AG04449 (cell line): Measurements from ENCODE around the gene SCN8A.
"Not testable (repeated sequence)": the region's sequence is repeated elsewhere in the genome, so short reads cannot be mapped to it uniquely, and the experiment has no call there.

Experiments used
- CTCF ChIA-PET: fragments of 350-600 bp; formaldehyde crosslinking; extraction: SDS; loops from one replicate; lab custom pipeline; 2021; ENCODE audit warnings: antibody characterized with exemption; lab: Yijun Ruan, JAX
- POLR2A ChIA-PET: fragments of 400-600, 350-600 bp; formaldehyde crosslinking; extraction: SDS; loops from one replicate; lab custom pipeline; 2020; ENCODE audit warnings: antibody characterized with exemption, inconsistent platforms; lab: Yijun Ruan, JAX
- DNase-seq: peaks from one replicate; pipeline ENCODE4 v3.0.0-alpha.2; 2010; ENCODE audit warnings: low read depth, low spot score
- H3K4me3 ChIP-seq: 2 replicates; pipeline ENCODE4 v1.5.1; 2011; ENCODE audit warnings: low read depth, mild to moderate bottlenecking, control low read depth, low read length
- TF ChIP-seq, protein P1 (sequence below): IDR thresholded peaks from one replicate; pipeline ENCODE4 v1.5.1; 2011; ENCODE audit warnings: mild to moderate bottlenecking, moderate library complexity, low read length, control low read depth, inconsistent platforms; ENCODE audit not compliant: insufficient read depth; ENCODE audit errors: missing control alignments

The SCN8A gene

DNA sequence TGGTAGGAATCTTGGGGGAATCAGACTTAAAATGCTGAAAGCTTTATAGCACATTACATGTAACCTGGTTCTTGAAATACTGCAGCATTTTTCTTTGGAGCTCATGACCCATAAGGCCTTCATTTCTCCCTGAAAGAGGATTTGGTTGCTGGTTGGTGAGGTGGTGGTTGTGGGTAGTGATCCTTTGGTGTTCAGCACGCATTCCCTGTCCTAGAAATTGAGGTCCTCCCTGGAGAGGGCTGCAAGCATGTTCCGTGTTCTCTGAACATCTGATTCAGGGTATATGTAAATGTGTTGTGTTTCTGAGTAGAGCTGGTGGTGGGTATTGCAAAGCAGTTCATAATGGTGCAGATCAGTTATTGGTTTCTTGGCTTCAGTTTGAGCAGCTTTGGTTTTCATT, 2.0 kb downstream of the SCN8A start:
- ChIA-PET CTCF (interaction anchor here (0.8 to 1.8 kb wide), 5 partner anchors 10 to 171 kb away, joined by 3 to 8 read pairs (median 4); no protein-coding TSS in a partner anchor), POLR2A (interaction anchor here (1.1 to 1.7 kb wide), 3 partner anchors 27 to 228 kb away, joined by 3 to 6 read pairs (median 4); no protein-coding TSS in a partner anchor)
- TF ChIP-seq, protein P1, sequence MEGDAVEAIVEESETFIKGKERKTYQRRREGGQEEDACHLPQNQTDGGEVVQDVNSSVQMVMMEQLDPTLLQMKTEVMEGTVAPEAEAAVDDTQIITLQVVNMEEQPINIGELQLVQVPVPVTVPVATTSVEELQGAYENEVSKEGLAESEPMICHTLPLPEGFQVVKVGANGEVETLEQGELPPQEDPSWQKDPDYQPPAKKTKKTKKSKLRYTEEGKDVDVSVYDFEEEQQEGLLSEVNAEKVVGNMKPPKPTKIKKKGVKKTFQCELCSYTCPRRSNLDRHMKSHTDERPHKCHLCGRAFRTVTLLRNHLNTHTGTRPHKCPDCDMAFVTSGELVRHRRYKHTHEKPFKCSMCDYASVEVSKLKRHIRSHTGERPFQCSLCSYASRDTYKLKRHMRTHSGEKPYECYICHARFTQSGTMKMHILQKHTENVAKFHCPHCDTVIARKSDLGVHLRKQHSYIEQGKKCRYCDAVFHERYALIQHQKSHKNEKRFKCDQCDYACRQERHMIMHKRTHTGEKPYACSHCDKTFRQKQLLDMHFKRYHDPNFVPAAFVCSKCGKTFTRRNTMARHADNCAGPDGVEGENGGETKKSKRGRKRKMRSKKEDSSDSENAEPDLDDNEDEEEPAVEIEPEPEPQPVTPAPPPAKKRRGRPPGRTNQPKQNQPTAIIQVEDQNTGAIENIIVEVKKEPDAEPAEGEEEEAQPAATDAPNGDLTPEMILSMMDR: no peak
- H3K4me3 ChIP-seq: peak overlapping the region; percentile 9; the same call in 1 of the 2 replicates
- no peak for DNase-seq

DNA sequence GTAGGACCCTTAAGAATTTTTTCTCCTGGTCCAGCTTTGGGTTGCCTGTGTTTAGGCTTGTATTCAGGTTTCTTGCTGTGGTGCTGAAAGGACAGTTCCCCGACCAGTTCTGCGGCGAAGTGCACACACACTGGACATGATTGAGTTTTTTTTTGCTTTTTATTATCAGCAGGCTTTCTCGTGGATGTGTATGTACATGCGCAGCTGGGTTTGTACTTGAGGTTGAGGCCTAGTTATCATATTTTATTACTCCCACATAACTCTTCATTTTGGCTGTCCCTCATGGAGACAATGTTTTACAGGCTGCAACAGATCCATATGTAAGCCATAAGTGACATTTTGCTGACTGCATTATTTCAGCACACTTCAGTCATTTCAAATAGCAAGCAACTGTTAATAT, 2.5 kb downstream of the SCN8A start:
- CTCF ChIA-PET: interaction anchor here (0.8 to 1.6 kb wide), 5 partner anchors 9 to 231 kb away, joined by 3 to 8 read pairs (median 4); no protein-coding TSS in a partner anchor
- TF ChIP-seq, protein P1: no peak
- no peak for DNase-seq
- H3K4me3 ChIP-seq: no peak overlapping the region
- POLR2A ChIA-PET: no interaction called here

DNA sequence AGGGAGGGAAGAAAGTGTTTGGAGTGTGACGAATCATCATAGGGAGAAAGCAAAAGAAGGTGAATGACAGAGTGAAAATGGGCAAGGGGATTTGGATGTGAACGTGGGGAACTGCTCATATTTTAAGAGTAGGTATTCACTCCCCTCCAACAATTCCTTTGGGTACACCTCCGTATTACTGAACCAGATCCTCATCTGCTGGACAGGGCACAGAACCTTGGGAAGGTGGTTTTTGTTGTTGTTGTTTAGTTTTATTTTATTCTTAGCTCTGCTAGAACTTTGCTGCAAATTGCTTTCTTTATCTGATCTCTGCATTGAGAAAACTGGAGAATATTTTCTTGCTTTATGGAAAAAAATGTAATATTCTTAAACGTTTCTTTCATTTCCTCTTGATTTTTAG, 7.1 kb downstream of the SCN8A start:
- TF ChIP-seq, protein P1: no peak
- POLR2A ChIA-PET: no interaction called here
- no peak overlapping the region for H3K4me3 ChIP-seq
- no peak for DNase-seq
- CTCF ChIA-PET: interaction anchor here (0.8 to 1.2 kb wide), 2 partner anchors 22 to 79 kb away, joined by 3 read pairs; no protein-coding TSS in a partner anchor

DNA sequence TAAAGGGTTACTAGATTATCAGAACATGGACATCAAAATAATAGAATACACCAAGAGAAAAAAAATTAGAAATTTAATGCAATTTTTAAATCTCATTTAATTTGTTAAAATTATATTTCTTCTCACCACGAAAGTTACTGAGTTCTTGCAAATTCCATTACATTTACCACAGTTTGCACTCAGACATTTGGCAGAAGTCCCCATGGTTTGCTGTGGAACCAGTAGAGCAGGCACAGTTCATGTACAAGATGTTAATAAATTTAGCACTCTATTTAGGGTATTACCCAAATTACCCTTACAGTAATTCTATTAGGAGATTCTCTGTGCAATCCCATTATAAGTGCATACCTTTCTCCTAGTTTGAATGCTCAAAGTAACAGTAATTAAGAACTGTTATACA, 9.7 kb downstream of the SCN8A start:
- no peak overlapping the region for H3K4me3 ChIP-seq
- no peak for DNase-seq
- TF ChIP-seq, protein P1: no peak
- ChIA-PET CTCF (interaction anchor here (1.4 kb wide), 1 partner anchor 77 kb away, joined by 3 read pairs; no protein-coding TSS in a partner anchor), POLR2A (no interaction called here)

DNA sequence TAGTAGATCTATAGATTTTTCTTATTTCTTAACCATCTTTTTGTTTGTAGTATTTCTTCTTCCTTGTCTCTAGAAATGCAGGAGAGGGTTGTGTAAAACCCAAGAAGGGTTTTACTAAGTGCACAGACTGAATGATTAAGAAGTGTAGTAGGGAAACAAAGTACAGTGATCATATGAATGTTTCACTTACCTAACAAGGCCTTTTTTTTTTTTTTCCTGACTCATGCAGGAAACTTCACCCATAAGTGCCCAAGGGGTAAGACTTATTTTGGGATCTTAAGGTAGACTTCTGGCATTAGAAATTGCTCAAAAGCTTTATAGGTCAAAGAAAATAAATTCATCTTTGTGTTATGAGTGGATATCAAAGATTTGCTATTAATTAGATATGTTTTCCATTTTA, 10.2 kb downstream of the SCN8A start:
- DNase-seq: no peak
- POLR2A ChIA-PET: no interaction called here

DNA sequence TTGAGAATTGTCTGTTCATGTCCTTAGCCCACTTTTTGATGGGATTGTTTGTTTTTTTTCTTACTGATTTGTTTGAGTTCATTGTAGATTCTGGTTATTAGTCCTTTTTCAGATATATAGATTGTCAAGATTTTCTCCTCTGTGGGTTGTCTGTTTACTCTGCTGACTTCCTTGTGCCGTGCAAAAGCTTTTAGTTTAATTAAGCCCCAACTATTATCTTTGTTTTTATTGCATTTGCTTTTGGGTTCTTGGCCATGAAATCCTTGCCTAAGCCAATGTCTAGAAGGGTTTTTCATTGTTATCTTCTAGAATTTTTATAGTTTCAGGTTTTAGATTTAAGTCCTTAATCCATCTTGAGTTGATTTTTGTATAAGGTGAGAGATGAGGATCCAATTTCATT, 14.9 kb downstream of the SCN8A start:
- CTCF ChIA-PET, DNase-seq, POLR2A ChIA-PET, H3K4me3 ChIP-seq: not testable (repeated sequence)

More for the DNA sequence above, 10.2 kb downstream of the SCN8A start:
- no peak overlapping the region for H3K4me3 ChIP-seq
- TF ChIP-seq, protein P1: no peak
- CTCF ChIA-PET: interaction anchor here (0.7 to 1.4 kb wide), 2 partner anchors 9 to 76 kb away, joined by 3 read pairs; no protein-coding TSS in a partner anchor

DNA sequence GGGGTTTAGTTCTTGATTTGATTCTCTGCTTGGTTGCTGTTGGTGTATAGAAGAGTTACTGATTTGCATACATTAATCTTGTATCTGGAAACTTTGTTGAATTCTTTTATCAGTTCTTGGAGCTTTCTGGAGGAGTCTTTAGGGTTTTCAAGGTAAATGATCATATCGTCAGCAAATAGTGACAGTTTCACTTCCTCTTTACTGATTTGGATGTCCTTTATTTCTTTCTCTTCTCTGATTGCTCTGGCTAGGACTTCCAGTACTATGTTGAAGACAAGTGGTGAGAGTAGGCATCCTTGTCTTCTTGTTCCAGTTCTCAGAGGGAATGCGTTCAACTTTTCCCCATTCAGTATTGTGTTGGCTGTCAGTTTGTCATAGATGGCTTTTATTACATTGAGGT, 16.2 kb downstream of the SCN8A start:
- CTCF ChIA-PET: interaction anchor here (2.0 kb wide), 1 partner anchor 10 kb away, joined by 7 read pairs; no protein-coding TSS in a partner anchor
- H3K4me3 ChIP-seq, POLR2A ChIA-PET, DNase-seq: not testable (repeated sequence)
